ENCODE data around the gene TMC6. TPM values are rescaled to one million over a fixed set of nuclear protein-coding genes. Genes with fewer than 3 reads are reported as not detected.
A peak's percentile ranks its signal among the peaks of the same experiment; 100 is the strongest.

TMC6 gene
- total RNA-seq, 1 experiment from 2014 or later: 58.0 TPM

DNA sequence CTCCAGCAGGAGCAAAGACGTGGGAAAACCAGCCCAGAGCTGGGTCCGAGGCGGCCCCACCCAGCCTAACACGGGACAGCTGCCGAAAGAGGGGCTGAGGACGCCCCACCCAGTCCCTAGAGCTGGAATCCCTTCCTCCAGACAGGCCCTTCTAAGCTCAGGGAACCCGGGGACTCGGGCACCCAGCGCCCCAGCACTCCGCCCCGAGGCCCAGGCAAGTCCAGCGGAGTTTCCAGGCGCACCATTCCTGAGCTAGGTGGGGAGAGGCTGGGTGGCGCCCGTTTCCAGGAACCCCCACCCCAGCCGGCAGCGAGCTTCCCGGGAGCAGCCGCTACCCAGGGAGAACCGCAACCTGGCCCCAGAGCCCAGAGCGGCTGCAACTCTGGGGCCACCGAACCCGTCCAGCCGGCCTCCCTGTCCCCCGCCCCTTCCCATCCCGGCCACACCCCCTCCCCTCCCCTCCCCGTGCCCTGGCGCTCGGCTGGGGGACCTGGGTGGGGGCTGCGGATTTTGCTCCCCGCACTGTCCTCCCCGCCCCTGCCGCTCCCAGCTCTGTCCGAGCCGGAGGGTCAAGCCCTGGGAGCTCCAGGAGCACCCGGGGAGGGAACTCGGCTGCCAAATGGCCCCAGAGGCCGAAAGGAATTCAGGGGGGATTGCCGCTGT, 536 bp downstream of the TMC6 start:
- Histone ChIP-seq H3K36me3 (ENCODE audit: control insufficient read depth, insufficient read depth, low read length) (peaks cover 2% of the 10 kb centered on the region; the same call in 1 of the 2 replicates), H3K4me1 (ENCODE audit: control insufficient read depth, insufficient read depth, low read length) (peaks cover 41% of the 10 kb centered on the region), H3K27ac (ENCODE audit: low read length) (peak overlapping the region; percentile 76), H3K9me3 (ENCODE audit: control insufficient read depth, insufficient read depth, low read depth, low read length) (no peaks in the 10 kb centered on the region), H3K27me3 (ENCODE audit: control insufficient read depth, insufficient read depth, low read length) (no peaks in the 10 kb centered on the region), H3K4me3 (ENCODE audit: low read depth in 2 of 2, low read length in 2 of 2) (peak overlapping the region; percentile 73 to 75)
- CTCF ChIA-PET: interaction anchor here (0.7 to 0.9 kb wide), 2 partner anchors 12 to 105 kb away, joined by 3 read pairs; no protein-coding TSS in a partner anchor
- BruUV-seq (replicated peaks): TSS peak; percentile 84
- intact Hi-C loops (cut with micrococcal nuclease; ENCODE audit: unreplicated experiment): no loop called here
- DNase-seq (ENCODE audit: low read depth, low spot score) (no peak), ATAC-seq (peak; percentile 46)
- TF ChIP-seq, protein P1, sequence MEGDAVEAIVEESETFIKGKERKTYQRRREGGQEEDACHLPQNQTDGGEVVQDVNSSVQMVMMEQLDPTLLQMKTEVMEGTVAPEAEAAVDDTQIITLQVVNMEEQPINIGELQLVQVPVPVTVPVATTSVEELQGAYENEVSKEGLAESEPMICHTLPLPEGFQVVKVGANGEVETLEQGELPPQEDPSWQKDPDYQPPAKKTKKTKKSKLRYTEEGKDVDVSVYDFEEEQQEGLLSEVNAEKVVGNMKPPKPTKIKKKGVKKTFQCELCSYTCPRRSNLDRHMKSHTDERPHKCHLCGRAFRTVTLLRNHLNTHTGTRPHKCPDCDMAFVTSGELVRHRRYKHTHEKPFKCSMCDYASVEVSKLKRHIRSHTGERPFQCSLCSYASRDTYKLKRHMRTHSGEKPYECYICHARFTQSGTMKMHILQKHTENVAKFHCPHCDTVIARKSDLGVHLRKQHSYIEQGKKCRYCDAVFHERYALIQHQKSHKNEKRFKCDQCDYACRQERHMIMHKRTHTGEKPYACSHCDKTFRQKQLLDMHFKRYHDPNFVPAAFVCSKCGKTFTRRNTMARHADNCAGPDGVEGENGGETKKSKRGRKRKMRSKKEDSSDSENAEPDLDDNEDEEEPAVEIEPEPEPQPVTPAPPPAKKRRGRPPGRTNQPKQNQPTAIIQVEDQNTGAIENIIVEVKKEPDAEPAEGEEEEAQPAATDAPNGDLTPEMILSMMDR (IDR thresholded peaks at IDR 0.05): no peak
- TF ChIP-seq, protein P2, sequence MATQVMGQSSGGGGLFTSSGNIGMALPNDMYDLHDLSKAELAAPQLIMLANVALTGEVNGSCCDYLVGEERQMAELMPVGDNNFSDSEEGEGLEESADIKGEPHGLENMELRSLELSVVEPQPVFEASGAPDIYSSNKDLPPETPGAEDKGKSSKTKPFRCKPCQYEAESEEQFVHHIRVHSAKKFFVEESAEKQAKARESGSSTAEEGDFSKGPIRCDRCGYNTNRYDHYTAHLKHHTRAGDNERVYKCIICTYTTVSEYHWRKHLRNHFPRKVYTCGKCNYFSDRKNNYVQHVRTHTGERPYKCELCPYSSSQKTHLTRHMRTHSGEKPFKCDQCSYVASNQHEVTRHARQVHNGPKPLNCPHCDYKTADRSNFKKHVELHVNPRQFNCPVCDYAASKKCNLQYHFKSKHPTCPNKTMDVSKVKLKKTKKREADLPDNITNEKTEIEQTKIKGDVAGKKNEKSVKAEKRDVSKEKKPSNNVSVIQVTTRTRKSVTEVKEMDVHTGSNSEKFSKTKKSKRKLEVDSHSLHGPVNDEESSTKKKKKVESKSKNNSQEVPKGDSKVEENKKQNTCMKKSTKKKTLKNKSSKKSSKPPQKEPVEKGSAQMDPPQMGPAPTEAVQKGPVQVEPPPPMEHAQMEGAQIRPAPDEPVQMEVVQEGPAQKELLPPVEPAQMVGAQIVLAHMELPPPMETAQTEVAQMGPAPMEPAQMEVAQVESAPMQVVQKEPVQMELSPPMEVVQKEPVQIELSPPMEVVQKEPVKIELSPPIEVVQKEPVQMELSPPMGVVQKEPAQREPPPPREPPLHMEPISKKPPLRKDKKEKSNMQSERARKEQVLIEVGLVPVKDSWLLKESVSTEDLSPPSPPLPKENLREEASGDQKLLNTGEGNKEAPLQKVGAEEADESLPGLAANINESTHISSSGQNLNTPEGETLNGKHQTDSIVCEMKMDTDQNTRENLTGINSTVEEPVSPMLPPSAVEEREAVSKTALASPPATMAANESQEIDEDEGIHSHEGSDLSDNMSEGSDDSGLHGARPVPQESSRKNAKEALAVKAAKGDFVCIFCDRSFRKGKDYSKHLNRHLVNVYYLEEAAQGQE (IDR thresholded peaks at IDR 0.05; ENCODE audit: insufficient read depth in 1 of 2, low read depth in 2 of 2, low read length in 1 of 2): no peak
- TF ChIP-seq SIN3A (IDR thresholded peaks at IDR 0.05; ENCODE audit: borderline replicate concordance, insufficient read depth, low read depth, low read length): no peak; the same call in 1 of the 2 replicates
- no peak for TF ChIP-seq POLR2AphosphoS5 (IDR thresholded peaks at IDR 0.05; ENCODE audit: low read depth, low read length)
- no peak for TF ChIP-seq TCF7L2 (IDR thresholded peaks at IDR 0.05; ENCODE audit: low read depth, low read length)
- POLR2A ChIA-PET: interaction anchor here (0.5 kb wide), 1 partner anchor 59 kb away, joined by 3 read pairs; the partner anchor contains the start of gene TK1
- in situ Hi-C loops (cut with HindIII; ENCODE audit: low pct_unique_long_range_greater_than_20kb, low sequenced_read_pairs): no loop called here

DNA sequence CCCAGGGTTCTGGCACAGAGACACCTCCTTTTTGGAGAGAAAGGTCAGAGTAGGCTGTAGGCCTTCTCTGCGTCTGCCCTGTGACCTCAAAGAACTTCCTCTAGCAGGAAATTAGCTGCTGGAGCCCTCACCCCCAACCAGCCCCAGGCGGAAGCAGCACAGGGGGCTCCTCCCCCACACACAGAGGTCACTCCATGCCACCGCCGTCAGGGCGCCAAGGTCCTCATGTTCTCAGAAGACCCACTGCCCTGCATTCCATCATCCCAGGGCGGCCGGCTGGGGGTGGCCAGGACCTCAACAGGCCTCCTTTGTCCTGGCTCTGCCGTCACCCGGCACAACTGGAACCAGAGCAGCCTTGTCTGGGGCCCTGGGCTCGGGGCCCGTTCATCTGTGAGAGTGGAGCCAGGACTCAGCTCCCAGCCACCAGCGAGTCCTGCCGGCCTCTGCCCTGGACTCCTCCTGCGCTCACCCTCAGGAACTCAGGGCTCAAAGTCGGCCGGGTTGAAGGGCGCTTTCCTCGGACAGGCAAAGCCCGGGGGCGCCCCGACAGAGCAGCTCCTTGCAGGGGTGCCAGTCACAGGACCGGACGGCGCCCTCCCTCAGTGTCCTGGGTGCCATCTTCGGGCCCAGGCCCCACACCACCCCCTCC, 1.2 kb downstream of the TMC6 start:
- peak overlapping the region; percentile 73 to 75 for H3K4me3 ChIP-seq (ENCODE audit: low read depth in 2 of 2, low read length in 2 of 2)
- peak overlapping the region; percentile 76 for H3K27ac ChIP-seq (ENCODE audit: low read length)
- no peaks in the 10 kb centered on the region for H3K27me3 ChIP-seq (ENCODE audit: control insufficient read depth, insufficient read depth, low read length)
- H3K36me3 ChIP-seq (ENCODE audit: control insufficient read depth, insufficient read depth, low read length): peaks cover 2% of the 10 kb centered on the region; the same call in 1 of the 2 replicates
- ChIA-PET POLR2A (no interaction called here), CTCF (interaction anchor here (0.9 kb wide), 2 partner anchors 11 to 44 kb away, joined by 3 read pairs; no protein-coding TSS in a partner anchor)
- intact Hi-C loops (cut with micrococcal nuclease; ENCODE audit: unreplicated experiment) (no loop called here), in situ Hi-C loops (cut with HindIII; ENCODE audit: low pct_unique_long_range_greater_than_20kb, low sequenced_read_pairs) (no loop called here)
- peak; percentile 58 for ATAC-seq
- no peak for DNase-seq (ENCODE audit: low read depth, low spot score)
- TF ChIP-seq SIN3A (IDR thresholded peaks at IDR 0.05; ENCODE audit: borderline replicate concordance, insufficient read depth, low read depth, low read length): no peak
- TF ChIP-seq POLR2AphosphoS5 (IDR thresholded peaks at IDR 0.05; ENCODE audit: low read depth, low read length): no peak
- peaks cover 41% of the 10 kb centered on the region for H3K4me1 ChIP-seq (ENCODE audit: control insufficient read depth, insufficient read depth, low read length)
- BruUV-seq (replicated peaks): no TSS peak
- no peaks in the 10 kb centered on the region for H3K9me3 ChIP-seq (ENCODE audit: control insufficient read depth, insufficient read depth, low read depth, low read length)
